ENCODE data around the gene CFAP52. TPM values are rescaled to one million over a fixed set of nuclear protein-coding genes. Genes with fewer than 3 reads are reported as not detected.
"Not testable (repeated sequence)": the region's sequence is repeated elsewhere in the genome, so short reads cannot be mapped to it uniquely, and the experiment has no call there.

CFAP52 gene
- total and polyA plus RNA-seq, 2 of the 8 experiments (the other 6 are each of a cell fraction or from before 2014, with no cell fraction given) = 0.11 TPM; not detected in 1

- H3K56ac ChIP-seq (replicated peaks; ENCODE audit: insufficient read length, low read depth, low read length); H3K4me1 ChIP-seq (replicated peaks in 1 of 4; ENCODE audit: control insufficient read depth in 3 of 4, insufficient read depth in 4 of 4, low read length in 3 of 4); H3K4ac ChIP-seq (replicated peaks; ENCODE audit: insufficient read length, low read depth, low read length); H4K91ac ChIP-seq (replicated peaks; ENCODE audit: insufficient read length, low read length); H2BK120ac ChIP-seq (replicated peaks; ENCODE audit: low read depth, low read length); H3K23me2 ChIP-seq (ENCODE audit: low read depth, low read length); H2AK5ac ChIP-seq (ENCODE audit: low read depth, low read length); H3K27me3 ChIP-seq (replicated peaks in 1 of 4; ENCODE audit: control insufficient read depth in 3 of 4, extremely low read depth in 1 of 4, insufficient read depth in 3 of 4, low read length in 3 of 4); H3K18ac ChIP-seq (ENCODE audit: extremely low read depth, low read length); H3K79me1 ChIP-seq (ENCODE audit: low read depth, low read length); H3K9me3 ChIP-seq (ENCODE audit: insufficient read depth in 2 of 2, low read depth in 1 of 2, low read length in 1 of 2); H2BK12ac ChIP-seq (ENCODE audit: low read depth, low read length); FAIRE-seq; POLR2A ChIA-PET (ENCODE audit: partially characterized antibody); H2BK5ac ChIP-seq (ENCODE audit: low read depth, low read length); H3K4me2 ChIP-seq (ENCODE audit: insufficient read depth in 1 of 2, low read depth in 2 of 2, low read length in 2 of 2); H4K20me1 ChIP-seq (replicated peaks in 1 of 2; ENCODE audit: control insufficient read depth in 1 of 2, insufficient read depth in 2 of 2, low read length in 2 of 2); H2BK15ac ChIP-seq (ENCODE audit: low read length); H3K79me2 ChIP-seq (ENCODE audit: control insufficient read depth in 1 of 2, insufficient read depth in 2 of 2, low read length in 2 of 2); H3K4me3 ChIP-seq (ENCODE audit: extremely low read depth in 1 of 4, insufficient read depth in 2 of 4, low read depth in 3 of 4, low read length in 4 of 4); H3K36me3 ChIP-seq (ENCODE audit: control insufficient read depth in 2 of 4, insufficient read depth in 4 of 4, low read length in 3 of 4); H3K27ac ChIP-seq (ENCODE audit: low read depth, low read length); H2BK20ac ChIP-seq (ENCODE audit: low read length); H3K9ac ChIP-seq (replicated peaks in 1 of 4; ENCODE audit: extremely low read depth in 1 of 4, low read depth in 3 of 4, low read length in 3 of 4); H4K5ac ChIP-seq (ENCODE audit: insufficient read length, low read depth, low read length); H3K14ac ChIP-seq (ENCODE audit: insufficient read length); H4K8ac ChIP-seq (ENCODE audit: extremely low read depth, insufficient read depth, low read length); H2AFZ ChIP-seq (ENCODE audit: low read length); H3K23ac ChIP-seq (ENCODE audit: insufficient read length): not testable (repeated sequence)
- CTCF ChIA-PET (ENCODE audit: partially characterized antibody) = interaction anchor here (0.6 to 2.1 kb wide), 17 partner anchors 10 to 1146 kb away, joined by 3 to 8 read pairs (median 3); partner anchors contain the start of gene CFAP52
- TF ChIP-seq RAD21 (IDR thresholded peaks at IDR 0.05 in 1 of 2, conservative IDR thresholded peaks at IDR 0.05 in 1 of 2; ENCODE audit: low read depth in 2 of 2, low read length in 2 of 2) = peak; percentile 55 to 58
- TF ChIP-seq, protein P1, sequence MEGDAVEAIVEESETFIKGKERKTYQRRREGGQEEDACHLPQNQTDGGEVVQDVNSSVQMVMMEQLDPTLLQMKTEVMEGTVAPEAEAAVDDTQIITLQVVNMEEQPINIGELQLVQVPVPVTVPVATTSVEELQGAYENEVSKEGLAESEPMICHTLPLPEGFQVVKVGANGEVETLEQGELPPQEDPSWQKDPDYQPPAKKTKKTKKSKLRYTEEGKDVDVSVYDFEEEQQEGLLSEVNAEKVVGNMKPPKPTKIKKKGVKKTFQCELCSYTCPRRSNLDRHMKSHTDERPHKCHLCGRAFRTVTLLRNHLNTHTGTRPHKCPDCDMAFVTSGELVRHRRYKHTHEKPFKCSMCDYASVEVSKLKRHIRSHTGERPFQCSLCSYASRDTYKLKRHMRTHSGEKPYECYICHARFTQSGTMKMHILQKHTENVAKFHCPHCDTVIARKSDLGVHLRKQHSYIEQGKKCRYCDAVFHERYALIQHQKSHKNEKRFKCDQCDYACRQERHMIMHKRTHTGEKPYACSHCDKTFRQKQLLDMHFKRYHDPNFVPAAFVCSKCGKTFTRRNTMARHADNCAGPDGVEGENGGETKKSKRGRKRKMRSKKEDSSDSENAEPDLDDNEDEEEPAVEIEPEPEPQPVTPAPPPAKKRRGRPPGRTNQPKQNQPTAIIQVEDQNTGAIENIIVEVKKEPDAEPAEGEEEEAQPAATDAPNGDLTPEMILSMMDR (IDR thresholded peaks at IDR 0.05; ENCODE audit: control extremely low read depth in 1 of 3, insufficient read depth in 1 of 3, low read depth in 1 of 3, low read length in 3 of 3) = peak in 2 of 3 experiments; percentile 25 to 52; a peak in 3 of 4 replicates
- WGBS, 2 experiments (ENCODE audit: extremely low coverage in 1 of 2, insufficient coverage in 1 of 2, insufficient read length in 1 of 2, insufficient replicate concordance in 2 of 2, low coverage in 1 of 2, low lambda C conversion rate in 2 of 2, missing lambda C conversion rate in 1 of 2) = 58% methylated on average over 4 of the region's 6 CpGs; no CpG with 5 or more reads in 1 of the 2 experiments
- DNase-seq (ENCODE audit: low read depth in 1 of 2, low spot score in 2 of 2) = peak in 1 of 2 experiments; percentile 73
Observed at GRCh38 chr17:9554715-9555114, 21.7 kb upstream of the CFAP52 start.

Measured in H1 (cell line).